ENCODE data around the gene FAM83E.
A peak's percentile ranks its signal among the peaks of the same experiment; 100 is the strongest.
"Not testable (repeated sequence)": the region's sequence is repeated elsewhere in the genome, so short reads cannot be mapped to it uniquely, and the experiment has no call there.

Gene FAM83E

GRCh38 chr19:48614436-48615230, at the start of gene FAM83E:
FAM83E (minus strand) TSS chr19:48615076; CDS start chr19:48613372, 1,704 bp downstream.
- peak; percentile 40 for DNase-seq

DNA sequence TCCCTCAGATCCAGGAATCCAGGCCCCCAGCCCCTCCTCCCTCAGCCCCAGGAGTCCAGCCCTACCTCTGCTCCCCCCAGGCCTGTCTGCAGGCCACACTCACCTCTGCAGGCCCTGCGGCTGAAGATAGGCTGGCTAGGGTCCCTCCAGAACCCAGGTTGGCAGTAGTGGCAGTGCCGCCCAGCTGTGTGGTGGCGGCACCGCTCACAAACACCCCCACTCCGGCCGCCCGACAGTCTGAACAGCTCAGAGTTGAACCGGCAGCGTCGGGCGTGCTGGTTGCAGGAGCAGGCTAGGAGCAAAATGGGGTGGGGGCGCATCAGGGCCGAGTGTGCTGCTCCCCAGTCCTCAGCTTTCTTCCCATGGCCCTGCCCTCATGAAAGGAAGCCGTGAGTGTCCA, 49.6 kb upstream of the FAM83E start:
- DNase-seq, result no peak

- no peak for DNase-seq
These were observed 48.8 kb upstream of the FAM83E start for GRCh38 chr19:48663667-48664066.

- no peak for DNase-seq
These were observed 46.8 kb upstream of the FAM83E start for GRCh38 chr19:48661711-48662090.

GRCh38 chr19:48660852-48661710, 46.2 kb upstream of the FAM83E start:
- DNase-seq, result peak; percentile 75

GRCh38 chr19:48659768-48660167, 44.9 kb upstream of the FAM83E start:
- no peak for DNase-seq

- DNase-seq, result no peak
These were observed 43.6 kb upstream of the FAM83E start for GRCh38 chr19:48658483-48658882.

GRCh38 chr19:48657828-48658227, 43.0 kb upstream of the FAM83E start:
- DNase-seq, result not testable (repeated sequence)

DNA sequence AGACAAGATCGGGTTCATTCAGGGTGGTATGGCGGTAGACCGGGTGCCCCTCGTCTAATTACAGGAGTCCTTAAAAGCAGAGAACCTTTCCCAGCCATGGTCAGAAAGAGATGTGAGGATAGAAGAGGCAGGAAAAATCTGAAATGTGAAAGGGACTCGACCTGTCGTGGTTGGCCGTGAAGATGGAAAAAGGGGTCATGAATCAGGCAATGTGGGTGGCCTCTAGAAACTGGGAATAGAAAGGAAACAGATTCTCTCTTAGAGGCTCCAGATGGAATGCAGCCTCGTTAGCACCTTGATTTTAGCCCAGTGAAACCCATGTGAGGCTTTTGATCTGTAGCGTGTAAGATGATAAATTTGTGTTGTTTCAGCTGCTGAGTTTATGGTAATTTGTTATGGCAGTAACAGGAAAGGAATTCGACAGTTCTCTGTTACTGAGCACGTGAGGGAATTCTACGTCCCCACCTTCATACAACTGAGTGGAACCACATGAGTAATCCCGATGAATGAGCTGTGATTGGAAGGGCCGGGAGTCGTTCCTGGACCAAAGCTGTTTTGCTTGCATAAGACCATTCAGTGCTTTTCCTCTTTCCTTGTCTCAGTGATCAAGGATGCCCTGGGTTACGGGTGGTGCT, 42.1 kb upstream of the FAM83E start:
- no peak for DNase-seq

GRCh38 chr19:48654299-48655059, 39.6 kb upstream of the FAM83E start:
- DNase-seq, result no peak

- no peak for DNase-seq
These were observed 36.8 kb upstream of the FAM83E start for GRCh38 chr19:48651683-48652048.

DNA sequence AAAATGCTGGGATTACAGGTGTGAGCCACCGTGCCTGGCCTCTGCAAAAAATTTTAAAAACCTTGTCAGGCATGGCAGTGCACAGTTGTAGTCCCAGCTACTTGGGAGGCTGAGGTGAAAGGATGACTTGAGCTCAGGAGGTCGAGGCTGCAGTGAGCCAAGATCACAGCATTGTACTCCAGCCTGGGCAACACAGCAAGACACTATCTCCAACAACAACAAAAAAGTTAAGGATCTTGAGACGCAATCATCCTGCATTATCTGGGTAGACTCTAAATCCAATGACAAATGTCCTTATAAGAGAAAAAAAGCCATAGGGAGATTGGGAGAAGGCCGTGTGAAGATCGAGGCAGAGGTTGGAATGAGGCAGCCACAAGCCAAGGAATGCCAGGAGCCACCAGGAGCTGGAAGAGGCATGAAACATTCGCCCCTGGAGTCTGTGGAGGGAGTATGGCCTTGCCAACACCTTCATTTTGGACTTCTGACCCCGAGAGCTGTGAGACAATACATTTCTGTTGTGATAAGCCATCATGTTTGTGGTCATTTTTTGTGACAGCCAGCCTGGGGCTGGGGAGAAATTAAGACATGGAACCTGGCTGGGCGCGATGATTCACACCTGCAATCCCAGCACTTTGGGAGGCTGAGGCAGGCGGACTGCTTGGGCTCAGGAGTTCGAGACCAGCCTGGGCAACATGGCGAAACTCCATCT, 36.3 kb upstream of the FAM83E start:
- no peak for DNase-seq

GRCh38 chr19:48648134-48648533, 33.3 kb upstream of the FAM83E start:
- no peak for DNase-seq

GRCh38 chr19:48646722-48647216, 31.9 kb upstream of the FAM83E start:
- no peak for DNase-seq

- peak; percentile 86 for DNase-seq
These were observed 31.3 kb upstream of the FAM83E start, which contains the start of gene CA11 for GRCh38 chr19:48646001-48646721. CA11 (minus strand) TSS chr19:48646187; CDS start chr19:48645632, 555 bp downstream.

DNA sequence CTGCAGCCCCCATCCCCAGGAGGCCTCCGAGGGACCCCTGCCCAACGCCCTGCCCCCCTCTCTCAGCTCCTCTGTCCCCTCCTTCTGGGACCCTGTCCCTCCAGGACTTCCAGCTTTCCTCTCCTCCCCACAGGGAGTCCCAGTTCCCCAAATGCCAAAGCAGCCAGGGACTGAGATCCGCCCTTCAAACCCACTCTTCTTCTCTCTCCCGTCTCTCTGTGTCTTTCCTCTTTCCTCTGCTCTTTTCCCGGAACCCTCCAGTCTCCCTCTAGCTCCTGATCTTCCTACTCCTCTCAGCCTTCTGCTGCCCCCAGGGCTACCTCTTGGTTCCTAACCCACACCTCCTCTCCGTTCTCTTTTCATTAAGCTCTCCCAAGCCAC, 30.7 kb upstream of the FAM83E start:
- DNase-seq, result no peak

GRCh38 chr19:48644839-48645619, 30.2 kb upstream of the FAM83E start:
- DNase-seq, result peak; percentile 68

- no peak for DNase-seq
These were observed 29.5 kb upstream of the FAM83E start for GRCh38 chr19:48644355-48644754.

DNA sequence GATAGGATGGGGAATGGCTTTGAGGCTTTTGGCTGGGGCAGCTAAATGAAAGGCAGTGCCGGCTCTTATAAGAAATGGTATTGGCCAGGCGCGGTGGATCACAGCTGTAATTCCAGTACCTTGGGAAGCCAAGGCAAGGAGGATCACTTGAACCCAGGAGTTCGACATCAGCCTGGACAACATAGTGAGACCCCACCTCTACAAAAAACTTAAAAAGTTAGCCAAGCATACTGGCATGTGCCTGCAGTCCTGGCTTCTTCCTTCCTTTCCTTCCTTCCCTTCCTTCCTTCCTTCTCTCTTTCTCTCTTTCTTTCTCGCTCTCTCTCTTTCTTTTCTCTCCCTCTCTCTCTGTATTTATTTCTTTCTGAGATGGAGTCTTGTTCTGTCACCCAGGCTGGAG, 28.0 kb upstream of the FAM83E start:
- DNase-seq, result no peak

DNA sequence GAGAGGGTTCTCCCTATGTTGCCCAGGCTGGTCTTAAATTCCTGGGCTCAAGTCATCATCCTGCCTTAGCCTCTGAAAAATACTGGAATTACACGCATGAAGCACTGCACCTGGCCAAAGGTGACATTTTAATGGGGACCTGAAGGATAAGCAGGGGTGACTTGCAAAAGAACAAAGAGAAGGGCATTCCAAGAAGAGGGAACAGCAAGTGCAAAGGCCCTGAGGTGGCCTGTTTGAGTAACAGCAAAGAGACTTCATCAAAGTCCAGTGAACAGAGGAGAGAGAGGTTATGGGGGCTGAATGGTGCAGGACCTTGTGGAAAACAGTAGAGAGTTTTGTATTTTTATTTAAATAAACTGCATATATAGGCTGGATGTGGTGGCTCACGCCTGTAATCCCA, 27.0 kb upstream of the FAM83E start:
- DNase-seq, result no peak
